Glomerular visceral epithelial cell (primary cell): Measurements from ENCODE around the gene SPECC1L.

ENCODE experiments used
- DNase-seq: peaks from one replicate; pipeline ENCODE4 v3.0.0-alpha.2; 2016; ENCODE audit errors: extremely low spot score

SPECC1L gene

GRCh38 chr22:24322522-24322921 is 51.9 kb downstream of the SPECC1L start:
- no peak for DNase-seq

GRCh38 chr22:24323233-24323632 is 52.6 kb downstream of the SPECC1L start:
- DNase-seq = no peak

GRCh38 chr22:24323695-24324094 is 53.1 kb downstream of the SPECC1L start:
- DNase-seq = no peak

- DNase-seq = no peak
Observed at GRCh38 chr22:24324137-24324536, 53.5 kb downstream of the SPECC1L start.

GRCh38 chr22:24325105-24325757 is 54.6 kb downstream of the SPECC1L start:
- DNase-seq = peak; percentile 74

GRCh38 chr22:24326266-24326665 is 55.6 kb downstream of the SPECC1L start:
- no peak for DNase-seq

- no peak for DNase-seq
Observed at GRCh38 chr22:24327832-24328231, 57.2 kb downstream of the SPECC1L start.

GRCh38 chr22:24329453-24329852 is 58.8 kb downstream of the SPECC1L start:
- DNase-seq = no peak

- DNase-seq = no peak
Observed at GRCh38 chr22:24330636-24331035, 60.0 kb downstream of the SPECC1L start.

- DNase-seq = no peak
Observed at GRCh38 chr22:24331468-24332440, 61.1 kb downstream of the SPECC1L start.

GRCh38 chr22:24333301-24333700 is 62.7 kb downstream of the SPECC1L start:
- DNase-seq = peak; percentile 3

GRCh38 chr22:24335496-24335895 is 64.9 kb downstream of the SPECC1L start:
- DNase-seq = no peak

- no peak for DNase-seq
Observed at GRCh38 chr22:24337894-24338645, 67.4 kb downstream of the SPECC1L start.

GRCh38 chr22:24338726-24339451 is 68.3 kb downstream of the SPECC1L start:
- no peak for DNase-seq

- DNase-seq = no peak
Observed at GRCh38 chr22:24339452-24339747, 68.8 kb downstream of the SPECC1L start.

- DNase-seq = no peak
Observed at GRCh38 chr22:24341627-24342026, 71.0 kb downstream of the SPECC1L start.

GRCh38 chr22:24350627-24351026 is 80.0 kb downstream of the SPECC1L start:
- no peak for DNase-seq

GRCh38 chr22:24353121-24353520 is 82.5 kb downstream of the SPECC1L start:
- no peak for DNase-seq

- no peak for DNase-seq
Observed at GRCh38 chr22:24355574-24355973, 84.9 kb downstream of the SPECC1L start.

- no peak for DNase-seq
Observed at GRCh38 chr22:24357547-24357946, 86.9 kb downstream of the SPECC1L start.

- no peak for DNase-seq
Observed at GRCh38 chr22:24358105-24358836, 87.6 kb downstream of the SPECC1L start.
